IMR-90 (cell line): Measurements from ENCODE around the gene TMUB1. TPM values are rescaled to one million over a fixed set of nuclear protein-coding genes. Genes with fewer than 3 reads are reported as not detected.

Experiments used
- ATAC-seq: fragments of 200-7000 bp; cut with Tn5 transposase; 2 replicates; pipeline ENCODE4 v1.9.1; 2020; ENCODE audit warnings: low read depth, mild to moderate bottlenecking, moderate library complexity
- BruUV-seq: library from RNA; stranded (reverse); fragments of 400-500 nt; replicated peaks from 2 replicates; lab custom pipeline; 2021; lab: Mats Ljungman, UMichigan
- CTCF ChIA-PET: fragments of 300-600 bp; formaldehyde crosslinking; extraction: SDS; loops from one replicate; lab custom pipeline; 2021; ENCODE audit warnings: antibody characterized with exemption; lab: Yijun Ruan, JAX
- POLR2A ChIA-PET: fragments of 300-600 bp; sonication (Branson Sonifier 250); formaldehyde crosslinking; loops from one replicate; lab custom pipeline; 2022; ENCODE audit warnings: antibody characterized with exemption; ENCODE audit not compliant: unreplicated experiment; lab: Charles Lee
- DNase-seq: peaks from one replicate; pipeline ENCODE4 v3.0.0; 2013
- H2AFZ ChIP-seq: replicated peaks from 2 replicates; pipeline ENCODE3; 2013; ENCODE audit warnings: low read length, mild to moderate bottlenecking; ENCODE audit not compliant: poor library complexity
- H2AK5ac ChIP-seq: 2 replicates; pipeline ENCODE4 v1.6.1; 2013; ENCODE audit warnings: low read depth, low read length, inconsistent platforms
- H2AK9ac ChIP-seq: replicated peaks from 2 replicates; pipeline ENCODE3; 2013; ENCODE audit warnings: mild to moderate bottlenecking, low read depth, low read length, moderate library complexity; ENCODE audit not compliant: poor library complexity
- H2BK120ac ChIP-seq: 2 replicates; pipeline ENCODE4 v1.6.1; 2013; ENCODE audit warnings: low read depth, low read length, inconsistent platforms
- H2BK15ac ChIP-seq: 3 replicates; pipeline ENCODE4 v1.6.1; 2013; ENCODE audit warnings: low read depth, low read length, inconsistent platforms
- H2BK20ac ChIP-seq: 2 replicates; pipeline ENCODE4 v1.6.1; 2013; ENCODE audit warnings: low read depth, mild to moderate bottlenecking, inconsistent platforms, low read length, moderate library complexity
- H2BK5ac ChIP-seq: 2 replicates; pipeline ENCODE4 v1.6.1; 2013; ENCODE audit warnings: mild to moderate bottlenecking, low read depth, low read length, inconsistent platforms; ENCODE audit not compliant: poor library complexity, severe bottlenecking
- H3K14ac ChIP-seq: replicated peaks from 2 replicates; pipeline ENCODE4 v1.6.1; 2013; ENCODE audit warnings: low read depth, low read length, inconsistent platforms
- H3K18ac ChIP-seq: 2 replicates; pipeline ENCODE4 v1.6.1; 2013; ENCODE audit warnings: low read depth, low read length, control low read depth
- H3K23ac ChIP-seq: 2 replicates; pipeline ENCODE4 v1.6.1; 2013; ENCODE audit warnings: low read depth, low read length, inconsistent platforms
- H3K27ac ChIP-seq: 2 replicates; pipeline ENCODE4 v1.5.1; 2013; ENCODE audit warnings: mild to moderate bottlenecking, control low read depth, low read length; ENCODE audit not compliant: insufficient read depth
- H3K27me3 ChIP-seq: 2 replicates; pipeline ENCODE4 v1.6.1; 2013; ENCODE audit warnings: low read length; ENCODE audit not compliant: control insufficient read depth, insufficient read depth
- H3K36me3 ChIP-seq: 2 replicates; pipeline ENCODE4 v1.6.1; 2013; ENCODE audit warnings: low read length, mixed read lengths; ENCODE audit not compliant: control insufficient read depth, insufficient read depth
- H3K4ac ChIP-seq: 2 replicates; pipeline ENCODE4 v1.6.1; 2013; ENCODE audit warnings: low read depth, low read length, inconsistent platforms
- H3K4me1 ChIP-seq: 2 replicates; pipeline ENCODE4 v1.6.1; 2013; ENCODE audit warnings: low read length, mixed read lengths; ENCODE audit not compliant: control insufficient read depth, insufficient read depth
- H3K4me2 ChIP-seq: 2 replicates; pipeline ENCODE4 v1.6.1; 2013; ENCODE audit warnings: low read depth, mild to moderate bottlenecking, control low read depth, low read length, moderate library complexity
- H3K4me3 ChIP-seq: 2 replicates; pipeline ENCODE4 v1.5.1; 2013; ENCODE audit warnings: low read depth, mild to moderate bottlenecking, control low read depth, low read length, moderate library complexity; ENCODE audit not compliant: insufficient read depth
- H3K56ac ChIP-seq: 2 replicates; pipeline ENCODE4 v1.6.1; 2013; ENCODE audit warnings: low read length, inconsistent platforms; ENCODE audit not compliant: insufficient read depth; ENCODE audit errors: extremely low read depth
- H3K79me1 ChIP-seq, 2 experiments: 2 replicates each; pipeline ENCODE4 v1.6.1; 2013; ENCODE audit warnings: low read length in 2 of 2, inconsistent platforms in 1 of 2, low read depth in 1 of 2
- H3K9ac ChIP-seq: 2 replicates; pipeline ENCODE4 v1.6.1; 2013; ENCODE audit warnings: low read depth, low read length, control low read depth
- H3K9me1 ChIP-seq: 2 replicates; pipeline ENCODE4 v1.6.1; 2013; ENCODE audit warnings: low read length, inconsistent platforms; ENCODE audit not compliant: insufficient read depth
- H3K9me3 ChIP-seq: 2 replicates; pipeline ENCODE4 v1.6.1; 2013; ENCODE audit warnings: low read length; ENCODE audit not compliant: control insufficient read depth, insufficient read depth
- H4K20me1 ChIP-seq: 2 replicates; pipeline ENCODE4 v1.6.1; 2013; ENCODE audit warnings: low read length, inconsistent platforms; ENCODE audit not compliant: insufficient read depth
- H4K5ac ChIP-seq: 2 replicates; pipeline ENCODE4 v1.6.1; 2013; ENCODE audit warnings: mild to moderate bottlenecking, low read depth, low read length, control low read depth
- H4K8ac ChIP-seq, 2 experiments: 2 replicates each; pipeline ENCODE4 v1.6.1; 2013; ENCODE audit warnings: low read depth in 2 of 2, low read length in 2 of 2, control low read depth in 1 of 2, inconsistent platforms in 1 of 2
- H4K91ac ChIP-seq: 2 replicates; pipeline ENCODE4 v1.6.1; 2013; ENCODE audit warnings: low read depth, low read length, inconsistent platforms; ENCODE audit not compliant: insufficient read depth
- BHLHE40 ChIP-seq: fragments of 150-350 bp; IDR thresholded peaks from 2 replicates; pipeline ENCODE4 v1.6.1; 2016; ENCODE audit warnings: mild to moderate bottlenecking, low read depth, low read length
- CEBPB ChIP-seq: IDR thresholded peaks from 2 replicates; pipeline ENCODE4 v1.6.1; 2012; ENCODE audit warnings: low read depth, low read length, improper control_type of control experiment
- CHD1 ChIP-seq: IDR thresholded peaks from 2 replicates; pipeline ENCODE4 v1.6.1; 2012; ENCODE audit warnings: low read depth, low read length, improper control_type of control experiment
- CTCF ChIP-seq: conservative IDR thresholded peaks from 2 replicates; pipeline ENCODE4 v1.5.1; 2012; ENCODE audit warnings: mild to moderate bottlenecking, low read depth, low read length, improper control_type of control experiment
- ELK1 ChIP-seq: fragments of 150-350 bp; IDR thresholded peaks from 2 replicates; pipeline ENCODE4 v1.6.1; 2016; ENCODE audit warnings: low read depth, mild to moderate bottlenecking, low read length, moderate library complexity, borderline replicate concordance
- FOS ChIP-seq: fragments of 150-350 bp; IDR thresholded peaks from 2 replicates; pipeline ENCODE4 v1.6.1; 2016; ENCODE audit warnings: low read depth, low read length
- MAFK ChIP-seq: IDR thresholded peaks from 2 replicates; pipeline ENCODE4 v1.6.1; 2012; ENCODE audit warnings: low read depth, low read length, improper control_type of control experiment
- MAZ ChIP-seq: IDR thresholded peaks from 2 replicates; pipeline ENCODE4 v1.6.1; 2012; ENCODE audit warnings: low read depth, mild to moderate bottlenecking, low read length, improper control_type of control experiment, moderate library complexity, borderline replicate concordance
- NFE2L2 ChIP-seq: fragments of 150-350 bp; IDR thresholded peaks from 2 replicates; pipeline ENCODE4 v1.6.1; 2016; ENCODE audit warnings: low read depth, mild to moderate bottlenecking, low read length
- POLR2A ChIP-seq: IDR thresholded peaks from 2 replicates; pipeline ENCODE4 v1.6.1; 2012; ENCODE audit warnings: mild to moderate bottlenecking, low read depth, low read length
- RAD21 ChIP-seq: IDR thresholded peaks from 2 replicates; pipeline ENCODE4 v1.6.1; 2012; ENCODE audit warnings: low read length, improper control_type of control experiment
- RFX5 ChIP-seq: IDR thresholded peaks from 2 replicates; pipeline ENCODE4 v1.8.0; 2012; ENCODE audit warnings: low read depth, mild to moderate bottlenecking, low read length, moderate library complexity
- SMC3 ChIP-seq: fragments of 150-350 bp; IDR thresholded peaks from 2 replicates; pipeline ENCODE4 v1.6.1; 2016; ENCODE audit warnings: low read depth, mild to moderate bottlenecking, antibody characterized with exemption, low read length, moderate library complexity
- USF2 ChIP-seq: fragments of 150-350 bp; IDR thresholded peaks from 2 replicates; pipeline ENCODE4 v1.6.1; 2017; ENCODE audit warnings: mild to moderate bottlenecking, antibody characterized with exemption, low read length, low read depth
- WGBS, 2 experiments: methylation state at CpG; one replicate each; pipeline versions ENCODE4 v1.1.5 to v1.1.7; 2013; ENCODE audit warnings: missing lambda C conversion rate in 2 of 2; ENCODE audit not compliant: insufficient read length in 1 of 2; ENCODE audit errors: extremely low coverage in 2 of 2; 5-methylcytosine and 5-hydroxymethylcytosine counted together
- dilution Hi-C: fragments of 300-500 bp; cut with HindIII; formaldehyde crosslinking; loops from one replicate; pipeline ENCODE4 v1.14.3; 2018; ENCODE audit warnings: low sequenced_read_pairs; ENCODE audit not compliant: unreplicated experiment
- in situ Hi-C: fragments of 300-500 bp; cut with MboI; formaldehyde crosslinking; loops from 3 replicates; pipeline ENCODE4 v1.14.3; 2019; ENCODE audit warnings: low sequenced_read_pairs, inconsistent platforms, mixed read lengths
- intact Hi-C: fragments of 100-400 bp; cut with micrococcal nuclease; formaldehyde crosslinking; loops from 2 replicates; pipeline ENCODE4 v1.10.0; 2022
- polyA plus RNA-seq, 3 experiments: library from polyadenylated mRNA; depleted of rRNA; stranded (reverse); fragments of >200 nt; gene quantifications; 2 replicates each; pipeline ENCODE4 v1.2.3, GENCODE V29; 2012; ENCODE audit warnings: low replicate concordance in 1 of 3
- total RNA-seq: library from RNA; depleted of rRNA; stranded (reverse); fragments of >200 nt; gene quantifications from 2 replicates; pipeline ENCODE4 v1.2.3, GENCODE V29; 2012

TMUB1 gene
- total and polyA plus RNA-seq, 2 of the 4 experiments (the other 2 are of a cell fraction), result 6.8 to 29.8 TPM

GRCh38 chr7:151045967-151046366 is 37.3 kb downstream of the TMUB1 start:
- no peaks in the 10 kb centered on the region for H3K9me3 ChIP-seq
- ChIA-PET CTCF (no interaction called here), POLR2A (no interaction called here)
- H3K56ac ChIP-seq, result no peak overlapping the region
- H2AK9ac ChIP-seq, result peak overlapping the region; percentile 72
- H2BK5ac ChIP-seq, result no peak overlapping the region
- H3K4me3 ChIP-seq, result no peak overlapping the region
- H3K14ac ChIP-seq, result no peak overlapping the region
- peaks cover 12% of the 10 kb centered on the region; the same call in 1 of the 2 replicates for H3K36me3 ChIP-seq
- no peak overlapping the region for H4K8ac ChIP-seq
- H3K4me1 ChIP-seq, result peaks cover 11% of the 10 kb centered on the region; the same call in 1 of the 2 replicates
- peaks cover 6% of the 10 kb centered on the region; the same call in 1 of the 2 replicates for H3K9me1 ChIP-seq
- dilution Hi-C loops, result no loop called here
- TF ChIP-seq RFX5 (no peak), MAZ (no peak), BHLHE40 (no peak), RAD21 (no peak), MAFK (no peak), SMC3 (no peak), CTCF (no peak), FOS (no peak), ELK1 (no peak), CEBPB (no peak), CHD1 (no peak), USF2 (no peak), POLR2A (no peak), NFE2L2 (no peak)
- no peak for DNase-seq
- H3K18ac ChIP-seq, result no peak overlapping the region
- BruUV-seq, result no TSS peak
- in situ Hi-C loops, result no loop called here
- H3K27ac ChIP-seq, result no peak overlapping the region
- no peak overlapping the region for H3K4me2 ChIP-seq
- ATAC-seq, result no peak
- intact Hi-C loops, result no loop called here
- no peak overlapping the region for H3K9ac ChIP-seq
- no peak overlapping the region for H2BK20ac ChIP-seq
- no peaks in the 10 kb centered on the region for H3K79me1 ChIP-seq
- H3K23ac ChIP-seq, result no peak overlapping the region
- H3K4ac ChIP-seq, result no peak overlapping the region
- H4K91ac ChIP-seq, result no peak overlapping the region
- H2AK5ac ChIP-seq, result no peak overlapping the region
- H4K20me1 ChIP-seq, result peaks cover 18% of the 10 kb centered on the region
- no peaks in the 10 kb centered on the region; the same call in 1 of the 2 replicates for H3K27me3 ChIP-seq
- H2BK15ac ChIP-seq, result no peak overlapping the region
- H2AFZ ChIP-seq, result no peak overlapping the region
- 92% methylated on average over 4 of the region's 9 CpGs; no CpG with 5 or more reads in 1 of the 2 experiments for WGBS, 2 experiments
- H2BK120ac ChIP-seq, result no peak overlapping the region
- H4K5ac ChIP-seq, result no peak overlapping the region
